ENCODE measurements around the gene CTAGE8.
"Not testable (repeated sequence)": the region's sequence is repeated elsewhere in the genome, so short reads cannot be mapped to it uniquely, and the experiment has no call there.

The CTAGE8 gene

GRCh38 chr7:144247674-144248330 lies 21.3 kb downstream of the CTAGE8 start:
- H3K27me3 ChIP-seq (ENCODE audit: control insufficient read depth, insufficient read depth, low read length); H3K36me3 ChIP-seq (ENCODE audit: control insufficient read depth, insufficient read depth, low read length); H3K4me1 ChIP-seq (ENCODE audit: control insufficient read depth, insufficient read depth, low read length); H3K4me3 ChIP-seq (ENCODE audit: low read depth, low read length); H3K9ac ChIP-seq (ENCODE audit: low read depth, low read length); H3K9me3 ChIP-seq (ENCODE audit: control insufficient read depth, insufficient read depth, low read length): not testable (repeated sequence)

- H3K4me1 ChIP-seq (ENCODE audit: control insufficient read depth, insufficient read depth, low read length); H3K9ac ChIP-seq (ENCODE audit: low read depth, low read length); H3K36me3 ChIP-seq (ENCODE audit: control insufficient read depth, insufficient read depth, low read length); H3K27me3 ChIP-seq (ENCODE audit: control insufficient read depth, insufficient read depth, low read length); H3K4me3 ChIP-seq (ENCODE audit: low read depth, low read length); H3K9me3 ChIP-seq (ENCODE audit: control insufficient read depth, insufficient read depth, low read length): not testable (repeated sequence)
These were observed 22.1 kb downstream of the CTAGE8 start for GRCh38 chr7:144246967-144247366.

- H3K36me3 ChIP-seq (ENCODE audit: control insufficient read depth, insufficient read depth, low read length); H3K9me3 ChIP-seq (ENCODE audit: control insufficient read depth, insufficient read depth, low read length); H3K4me3 ChIP-seq (ENCODE audit: low read depth, low read length); H3K9ac ChIP-seq (ENCODE audit: low read depth, low read length); H3K27me3 ChIP-seq (ENCODE audit: control insufficient read depth, insufficient read depth, low read length); H3K4me1 ChIP-seq (ENCODE audit: control insufficient read depth, insufficient read depth, low read length): not testable (repeated sequence)
These were observed 23.7 kb downstream of the CTAGE8 start for GRCh38 chr7:144245372-144245771.

- H3K36me3 ChIP-seq (ENCODE audit: control insufficient read depth, insufficient read depth, low read length); H3K4me3 ChIP-seq (ENCODE audit: low read depth, low read length); H3K9me3 ChIP-seq (ENCODE audit: control insufficient read depth, insufficient read depth, low read length); H3K4me1 ChIP-seq (ENCODE audit: control insufficient read depth, insufficient read depth, low read length); H3K9ac ChIP-seq (ENCODE audit: low read depth, low read length); H3K27me3 ChIP-seq (ENCODE audit: control insufficient read depth, insufficient read depth, low read length): not testable (repeated sequence)
These were observed 29.7 kb downstream of the CTAGE8 start, which contains the start of gene OR2A42 for GRCh38 chr7:144239365-144239764. OR2A42 (minus strand) TSS chr7:144239605; CDS start chr7:144232843, 6,762 bp downstream.

- not testable (repeated sequence) for H3K9me3 ChIP-seq (ENCODE audit: control insufficient read depth, insufficient read depth, low read length); H3K27me3 ChIP-seq (ENCODE audit: control insufficient read depth, insufficient read depth, low read length); H3K36me3 ChIP-seq (ENCODE audit: control insufficient read depth, insufficient read depth, low read length); H3K9ac ChIP-seq (ENCODE audit: low read depth, low read length); H3K4me3 ChIP-seq (ENCODE audit: low read depth, low read length); H3K4me1 ChIP-seq (ENCODE audit: control insufficient read depth, insufficient read depth, low read length)
These were observed 30.5 kb downstream of the CTAGE8 start for GRCh38 chr7:144238530-144239082.

GRCh38 chr7:144233039-144233438 lies 36.0 kb downstream of the CTAGE8 start:
- H3K9ac ChIP-seq (ENCODE audit: low read depth, low read length); H3K4me3 ChIP-seq (ENCODE audit: low read depth, low read length); H3K9me3 ChIP-seq (ENCODE audit: control insufficient read depth, insufficient read depth, low read length); H3K27me3 ChIP-seq (ENCODE audit: control insufficient read depth, insufficient read depth, low read length); H3K4me1 ChIP-seq (ENCODE audit: control insufficient read depth, insufficient read depth, low read length); H3K36me3 ChIP-seq (ENCODE audit: control insufficient read depth, insufficient read depth, low read length): not testable (repeated sequence)

- H3K9ac ChIP-seq (ENCODE audit: low read depth, low read length); H3K4me3 ChIP-seq (ENCODE audit: low read depth, low read length); H3K9me3 ChIP-seq (ENCODE audit: control insufficient read depth, insufficient read depth, low read length); H3K36me3 ChIP-seq (ENCODE audit: control insufficient read depth, insufficient read depth, low read length); H3K27me3 ChIP-seq (ENCODE audit: control insufficient read depth, insufficient read depth, low read length); H3K4me1 ChIP-seq (ENCODE audit: control insufficient read depth, insufficient read depth, low read length): not testable (repeated sequence)
These were observed 38.1 kb downstream of the CTAGE8 start for GRCh38 chr7:144231027-144231426.

GRCh38 chr7:144228810-144229209 lies 40.3 kb downstream of the CTAGE8 start:
- not testable (repeated sequence) for H3K9ac ChIP-seq (ENCODE audit: low read depth, low read length); H3K4me3 ChIP-seq (ENCODE audit: low read depth, low read length); H3K4me1 ChIP-seq (ENCODE audit: control insufficient read depth, insufficient read depth, low read length); H3K9me3 ChIP-seq (ENCODE audit: control insufficient read depth, insufficient read depth, low read length); H3K27me3 ChIP-seq (ENCODE audit: control insufficient read depth, insufficient read depth, low read length); H3K36me3 ChIP-seq (ENCODE audit: control insufficient read depth, insufficient read depth, low read length)

- not testable (repeated sequence) for H3K4me3 ChIP-seq (ENCODE audit: low read depth, low read length); H3K9ac ChIP-seq (ENCODE audit: low read depth, low read length); H3K36me3 ChIP-seq (ENCODE audit: control insufficient read depth, insufficient read depth, low read length); H3K9me3 ChIP-seq (ENCODE audit: control insufficient read depth, insufficient read depth, low read length); H3K27me3 ChIP-seq (ENCODE audit: control insufficient read depth, insufficient read depth, low read length); H3K4me1 ChIP-seq (ENCODE audit: control insufficient read depth, insufficient read depth, low read length)
These were observed 42.2 kb downstream of the CTAGE8 start for GRCh38 chr7:144226866-144227265.

GRCh38 chr7:144223675-144224074 lies 45.4 kb downstream of the CTAGE8 start:
- H3K27me3 ChIP-seq (ENCODE audit: control insufficient read depth, insufficient read depth, low read length); H3K9me3 ChIP-seq (ENCODE audit: control insufficient read depth, insufficient read depth, low read length); H3K36me3 ChIP-seq (ENCODE audit: control insufficient read depth, insufficient read depth, low read length); H3K9ac ChIP-seq (ENCODE audit: low read depth, low read length); H3K4me3 ChIP-seq (ENCODE audit: low read depth, low read length); H3K4me1 ChIP-seq (ENCODE audit: control insufficient read depth, insufficient read depth, low read length): not testable (repeated sequence)

- not testable (repeated sequence) for H3K27me3 ChIP-seq (ENCODE audit: control insufficient read depth, insufficient read depth, low read length); H3K9ac ChIP-seq (ENCODE audit: low read depth, low read length); H3K36me3 ChIP-seq (ENCODE audit: control insufficient read depth, insufficient read depth, low read length); H3K4me1 ChIP-seq (ENCODE audit: control insufficient read depth, insufficient read depth, low read length); H3K9me3 ChIP-seq (ENCODE audit: control insufficient read depth, insufficient read depth, low read length); H3K4me3 ChIP-seq (ENCODE audit: low read depth, low read length)
These were observed 48.6 kb downstream of the CTAGE8 start for GRCh38 chr7:144220531-144220930.

- H3K4me3 ChIP-seq (ENCODE audit: low read depth, low read length); H3K27me3 ChIP-seq (ENCODE audit: control insufficient read depth, insufficient read depth, low read length); H3K4me1 ChIP-seq (ENCODE audit: control insufficient read depth, insufficient read depth, low read length); H3K9me3 ChIP-seq (ENCODE audit: control insufficient read depth, insufficient read depth, low read length); H3K9ac ChIP-seq (ENCODE audit: low read depth, low read length); H3K36me3 ChIP-seq (ENCODE audit: control insufficient read depth, insufficient read depth, low read length): not testable (repeated sequence)
These were observed 49.9 kb downstream of the CTAGE8 start for GRCh38 chr7:144219149-144219548.
